ENCODE measurements around the gene PRRT1B.

PRRT1B gene

GRCh38 chr9:131601683-131602181, 56.4 kb downstream of the PRRT1B start:
- no peak for DNase-seq

- no peak for DNase-seq
Measured at GRCh38 chr9:131603199-131603598, 57.9 kb downstream of the PRRT1B start.

- no peak for DNase-seq
Measured at GRCh38 chr9:131603711-131604439, 58.6 kb downstream of the PRRT1B start.

- no peak for DNase-seq
Measured at GRCh38 chr9:131605770-131606590, 60.7 kb downstream of the PRRT1B start.

- no peak for DNase-seq
Measured at GRCh38 chr9:131606896-131607567, 61.7 kb downstream of the PRRT1B start.

GRCh38 chr9:131607591-131607990, 62.3 kb downstream of the PRRT1B start:
- DNase-seq: no peak

- no peak for DNase-seq
Measured at GRCh38 chr9:131608493-131609037, 63.2 kb downstream of the PRRT1B start.

Data from CD4-positive, alpha-beta T cell treated with Interleukin-4 for 4 hours (primary cell).